ENCODE measurements around the gene RPUSD3.

RPUSD3 gene

DNA sequence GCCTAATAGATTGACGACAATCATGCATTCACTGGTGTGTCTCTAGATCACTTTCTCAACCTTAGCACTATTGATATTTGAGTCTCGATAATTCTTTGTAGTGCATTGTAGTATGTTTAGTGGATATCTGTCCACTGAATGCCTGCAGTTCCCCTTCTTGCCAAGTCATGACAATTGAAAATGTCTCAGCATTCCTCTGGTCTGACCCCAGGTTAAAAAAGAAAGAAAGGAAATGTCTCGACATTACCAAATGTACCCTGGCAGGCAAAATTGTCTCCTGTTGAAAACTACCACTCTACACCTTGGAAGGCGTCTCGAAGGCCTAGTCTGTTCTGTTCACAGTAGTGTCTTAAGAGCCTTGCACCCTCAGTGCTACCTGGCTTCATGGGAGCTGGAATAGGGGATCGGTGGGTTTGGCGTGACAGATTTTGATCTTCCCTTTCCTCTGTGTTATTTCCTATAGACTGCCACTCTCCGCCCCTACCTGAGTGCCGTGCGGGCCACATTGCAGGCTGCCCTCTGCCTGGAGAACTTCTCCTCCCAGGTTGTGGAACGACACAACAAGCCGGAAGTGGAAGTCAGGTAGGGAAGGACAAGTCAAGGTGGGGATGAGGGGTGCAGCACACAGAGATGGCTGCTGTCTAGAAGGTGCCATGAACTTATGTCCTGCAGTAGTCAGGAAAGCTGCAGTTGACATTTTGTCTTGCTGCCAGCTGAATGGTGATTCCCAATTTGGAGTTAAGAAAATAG, 46.4 kb downstream of the RPUSD3 start:
- no peak for DNase-seq

DNA sequence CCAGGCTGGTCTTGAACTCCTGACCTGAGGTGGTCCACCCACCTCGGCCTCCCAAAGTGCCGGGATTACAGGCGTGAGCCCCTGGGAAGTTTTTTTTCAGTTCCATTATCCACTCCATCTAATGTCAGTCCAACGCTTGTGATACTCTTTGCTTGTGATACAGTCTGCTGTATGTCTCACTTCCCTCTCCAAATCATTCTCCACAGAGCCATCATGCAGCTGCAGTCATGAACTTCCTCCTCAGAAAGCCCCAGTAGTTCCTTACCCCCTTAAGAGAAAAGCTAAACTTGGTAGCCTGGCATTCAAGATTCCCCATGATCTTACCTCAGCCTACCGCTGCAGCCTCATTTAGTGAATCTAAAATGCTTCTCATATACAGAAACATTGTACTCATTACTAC, 48.6 kb downstream of the RPUSD3 start:
- no peak for DNase-seq

DNA sequence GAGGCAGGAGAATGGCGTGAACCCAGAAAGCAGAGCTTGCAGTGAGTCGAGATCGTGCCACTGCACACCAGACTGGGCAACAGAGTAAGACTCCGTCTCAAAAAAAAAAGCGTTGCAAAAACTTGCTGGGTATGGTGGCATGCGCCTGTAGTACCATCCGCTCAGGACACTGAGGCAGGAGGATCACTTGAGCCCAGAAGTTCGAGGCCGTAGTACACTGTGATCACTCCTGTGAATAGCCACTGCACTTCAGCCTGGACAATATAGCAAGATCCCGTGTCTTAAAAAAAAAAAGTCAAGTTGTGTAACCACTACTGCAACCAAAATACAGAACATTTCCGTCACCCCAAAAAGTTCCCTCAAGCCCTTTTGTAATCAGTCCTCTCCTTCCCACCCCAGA, 49.4 kb downstream of the RPUSD3 start:
- DNase-seq: no peak

DNA sequence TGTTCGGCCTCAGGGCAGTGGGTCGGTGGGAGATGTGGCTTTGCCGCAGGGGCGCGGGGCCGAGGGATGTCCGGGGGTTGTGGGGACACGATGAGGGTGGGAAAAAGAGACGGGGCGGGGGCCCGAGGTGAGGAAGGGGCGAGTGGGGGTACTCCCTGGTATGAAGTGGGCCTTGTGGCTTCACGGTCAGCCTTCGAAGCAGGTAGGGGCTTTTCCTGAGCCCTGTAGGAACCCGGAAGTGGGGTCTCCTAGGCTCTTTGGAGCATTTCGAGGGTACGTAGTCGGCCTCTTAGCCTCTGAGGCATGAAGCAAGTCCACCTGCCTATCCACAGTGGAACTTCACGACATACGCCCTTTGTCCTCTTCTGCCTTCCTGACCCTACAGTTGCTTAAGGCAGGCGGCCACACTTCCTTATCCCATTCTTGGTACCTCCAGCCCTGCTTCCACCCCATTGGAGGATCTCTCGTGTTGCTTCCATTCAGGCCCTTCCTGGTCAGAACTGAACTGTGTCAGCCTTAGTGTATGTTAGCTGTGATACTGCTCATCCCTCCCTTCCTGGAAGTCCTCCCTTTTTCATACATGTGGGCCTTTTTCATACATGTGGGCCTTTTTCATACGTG, 50.5 kb downstream of the RPUSD3 start:
- DNase-seq: no peak

DNA sequence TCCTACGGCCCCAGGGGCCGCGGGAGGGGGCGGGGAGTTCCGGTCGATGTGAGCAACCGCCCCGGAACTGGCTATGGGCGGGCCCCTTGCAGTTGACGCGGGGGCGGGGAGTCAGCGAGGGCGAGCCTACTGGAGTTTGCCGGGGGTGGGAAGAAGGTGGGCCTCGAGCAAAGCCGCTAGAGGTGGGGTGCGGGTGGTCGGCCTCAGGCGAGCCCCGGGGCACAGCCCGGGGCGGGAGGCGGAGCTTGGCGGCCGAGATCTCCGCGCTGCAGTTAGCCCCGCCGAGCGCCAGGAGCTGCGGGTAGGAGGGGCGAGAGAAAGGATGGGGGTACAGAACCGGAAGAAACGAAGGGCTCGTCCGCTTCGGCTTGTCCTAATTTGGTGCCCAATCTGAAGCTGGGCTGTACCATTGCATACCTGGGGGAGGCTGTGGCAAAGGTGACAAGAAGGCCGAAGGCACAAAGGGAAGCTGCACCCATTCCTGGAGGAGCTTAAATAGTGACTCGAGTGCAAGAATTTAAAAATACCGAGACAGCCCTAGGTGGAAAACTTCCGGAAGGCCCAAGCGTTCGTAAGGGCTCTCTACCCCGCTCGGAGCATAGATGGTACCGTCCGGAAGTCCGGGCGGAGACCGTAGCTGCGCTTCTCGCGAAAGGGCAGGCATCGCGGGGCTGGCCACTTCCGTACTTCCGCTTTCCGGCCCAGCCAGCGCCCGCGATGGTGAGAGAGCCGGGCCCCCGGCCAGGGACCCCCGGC, 51.2 kb downstream of the RPUSD3 start, which contains the start of the genes ARPC4 and TADA3:
Gene ARPC4 (plus strand): TSS at position 678 of the 756 bp plus-strand sequence. CDS start 40 bp downstream, at position 718.
Gene TADA3 (minus strand): TSS at position 69 of the 756 bp plus-strand sequence. CDS start 1,007 bp downstream, outside the sequence.
- peak; percentile 86 for DNase-seq

DNA sequence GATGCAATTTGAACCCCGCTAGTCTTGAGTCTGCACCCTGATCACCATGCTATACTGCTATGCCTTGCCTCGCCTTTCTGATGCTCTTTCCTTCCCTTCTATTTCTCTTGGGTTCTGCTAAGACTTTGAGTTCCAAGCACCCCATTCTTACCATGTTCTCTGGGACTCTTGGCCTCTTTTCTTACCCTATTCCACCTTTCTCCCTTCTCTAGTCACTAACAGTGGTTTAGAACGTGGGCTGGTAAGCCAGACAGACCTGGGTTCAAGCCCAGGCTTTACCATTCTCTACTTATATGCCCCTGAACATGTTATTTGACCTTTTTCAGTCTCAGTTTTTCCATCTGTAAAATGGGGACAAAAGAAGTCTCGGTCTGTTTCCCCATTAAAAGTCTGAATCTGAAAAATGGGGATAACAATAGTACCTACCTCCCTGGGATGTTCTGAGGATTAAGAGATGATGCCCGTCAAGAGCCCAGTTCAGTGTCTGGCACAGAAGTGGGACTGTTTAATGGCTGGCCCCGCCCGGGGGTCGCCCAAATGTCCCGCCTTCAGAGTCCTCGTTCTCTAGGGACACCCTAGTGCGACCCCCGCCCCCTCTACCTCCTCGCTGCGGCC, 51.9 kb downstream of the RPUSD3 start:
- DNase-seq: no peak

DNA sequence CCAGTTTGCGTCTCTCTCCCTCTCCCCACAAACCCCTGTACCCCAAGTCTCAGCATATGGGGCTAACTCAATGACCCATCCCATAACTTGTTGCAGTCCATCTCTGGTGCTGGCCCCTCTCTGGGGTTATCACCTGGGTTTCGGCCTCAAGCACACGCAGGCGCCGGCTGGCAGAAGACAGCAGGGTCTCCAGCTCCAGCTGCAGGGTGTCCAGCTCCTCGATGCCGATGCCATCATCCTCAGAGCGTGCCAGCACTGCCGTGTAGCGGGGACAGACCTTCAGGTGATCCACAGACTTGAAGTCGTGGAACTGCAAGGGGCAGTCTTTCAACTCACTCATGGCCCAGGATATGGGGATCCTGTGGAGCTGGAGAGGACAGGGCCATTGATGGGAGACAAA, 52.7 kb downstream of the RPUSD3 start:
- no peak for DNase-seq
